ENCODE results near the gene IGSF23.

IGSF23 gene

DNA sequence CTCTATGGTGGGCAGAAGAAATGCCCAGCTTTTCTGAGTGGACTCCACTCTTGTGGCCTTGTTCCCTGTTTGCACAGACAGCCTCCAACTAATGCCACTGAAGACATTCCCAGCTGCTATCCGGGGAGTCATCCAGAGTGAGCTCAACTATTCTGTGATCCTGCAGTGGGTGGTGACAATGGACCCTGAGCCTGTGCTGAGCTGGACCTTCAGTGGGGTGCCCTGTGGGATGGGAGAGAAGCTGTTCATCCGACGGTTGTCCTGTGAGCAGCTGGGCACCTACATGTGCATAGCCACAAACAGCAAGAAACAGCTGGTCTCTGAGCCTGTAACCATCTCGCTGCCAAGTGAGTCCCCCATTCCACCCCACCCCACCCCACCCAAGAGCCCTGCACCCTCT lies 10.3 kb downstream of the IGSF23 start:
- TF ChIP-seq CTCF (IDR thresholded peaks at IDR 0.05): no peak

DNA sequence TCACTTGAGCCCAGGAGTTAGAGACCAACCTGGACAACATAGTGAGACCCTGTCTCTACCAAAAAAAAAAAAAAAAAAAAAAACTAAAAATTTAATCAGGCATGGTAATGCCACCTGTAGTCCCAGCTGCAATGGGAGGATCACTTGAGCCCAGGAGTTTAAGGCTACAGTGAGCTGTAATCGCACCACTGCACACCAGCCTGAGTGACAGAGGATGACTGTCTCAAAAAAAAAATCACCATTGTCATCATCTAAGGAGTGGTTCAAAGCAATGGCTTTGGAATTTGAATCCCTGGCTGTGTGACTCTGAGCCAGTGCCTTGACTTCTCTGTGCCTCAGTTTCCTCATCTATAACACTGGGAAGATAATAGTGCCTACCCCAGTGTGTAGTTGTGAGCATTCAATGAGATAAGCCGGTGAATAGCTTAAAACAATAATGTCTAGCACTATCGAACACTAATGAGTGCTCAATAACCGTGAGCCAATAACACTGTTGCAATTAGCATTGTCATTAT lies 11.5 kb downstream of the IGSF23 start:
- TF ChIP-seq CTCF (IDR thresholded peaks at IDR 0.05): no peak

- TF ChIP-seq CTCF (IDR thresholded peaks at IDR 0.05): no peak
Measured at GRCh38 chr19:44626048-44626624, 12.8 kb downstream of the IGSF23 start.

GRCh38 chr19:44627631-44628030 lies 14.3 kb downstream of the IGSF23 start:
- no peak for TF ChIP-seq CTCF (IDR thresholded peaks at IDR 0.05)

DNA sequence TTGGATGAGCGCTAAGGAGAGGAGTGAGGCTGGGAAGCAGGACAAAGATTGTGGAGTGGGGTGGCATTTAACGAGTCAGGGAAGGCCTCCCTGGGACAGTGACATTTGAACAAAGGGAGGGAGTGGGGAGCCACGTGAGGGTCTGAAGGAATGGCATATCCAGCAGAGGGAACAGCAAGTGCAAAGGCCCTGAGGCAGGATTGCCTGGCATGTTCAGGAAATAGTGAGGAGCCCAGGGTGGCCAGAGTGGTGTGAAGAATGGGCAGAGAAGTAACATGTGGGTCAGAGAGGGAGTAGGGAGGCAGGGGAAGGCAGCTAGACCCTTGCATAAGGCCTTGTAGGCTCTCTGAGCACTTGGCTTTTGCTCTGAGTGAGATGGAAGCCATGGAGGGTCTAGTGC lies 15.4 kb downstream of the IGSF23 start:
- TF ChIP-seq CTCF (IDR thresholded peaks at IDR 0.05): no peak

DNA sequence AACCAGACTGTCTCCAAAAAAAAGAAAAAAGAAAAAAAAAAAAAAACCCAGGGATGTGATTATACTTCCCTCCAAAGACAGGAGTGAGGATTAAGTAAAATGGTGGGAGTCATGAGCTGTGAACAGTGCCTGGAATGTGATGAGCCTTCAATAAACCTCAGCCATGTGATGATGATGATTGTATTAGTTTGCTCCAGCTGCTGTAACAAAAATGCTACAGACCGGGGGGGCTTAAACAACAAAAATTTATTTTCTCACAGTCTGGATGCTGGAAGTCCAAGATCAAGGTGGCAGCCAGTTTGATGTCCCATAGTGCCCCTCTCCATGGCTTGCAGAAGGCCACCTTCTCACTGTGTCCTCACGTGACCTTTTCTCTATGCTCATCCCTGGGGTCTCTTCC lies 21.4 kb downstream of the IGSF23 start:
- no peak for TF ChIP-seq CTCF (IDR thresholded peaks at IDR 0.05)

- TF ChIP-seq CTCF (IDR thresholded peaks at IDR 0.05): no peak
Measured at GRCh38 chr19:44635581-44636438, 22.4 kb downstream of the IGSF23 start.

All from LNCAP (cell line).